GM21447 (cell line): Measurements from ENCODE around the gene ADGRL3.

Experiments
- ATAC-seq: cut with Tn5 transposase; IDR thresholded peaks from one replicate; pipeline ENCODE4 v1.9.1; 2021; ENCODE audit not compliant: unreplicated experiment

Gene ADGRL3

GRCh38 chr4:62030958-62031357, 830.8 kb downstream of the ADGRL3 start:
- no peak for ATAC-seq

GRCh38 chr4:62037571-62037970, 837.4 kb downstream of the ADGRL3 start:
- no peak for ATAC-seq

- no peak for ATAC-seq
Measured at GRCh38 chr4:62051332-62051731, 851.2 kb downstream of the ADGRL3 start.

GRCh38 chr4:62053974-62054373, 853.8 kb downstream of the ADGRL3 start:
- ATAC-seq, result no peak

- ATAC-seq, result no peak
Measured at GRCh38 chr4:62057031-62057430, 856.9 kb downstream of the ADGRL3 start.

- no peak for ATAC-seq
Measured at GRCh38 chr4:62058571-62058970, 858.4 kb downstream of the ADGRL3 start.

- no peak for ATAC-seq
Measured at GRCh38 chr4:62070291-62070852, 870.2 kb downstream of the ADGRL3 start.

- ATAC-seq, result no peak
Measured at GRCh38 chr4:62075089-62075488, 875.0 kb downstream of the ADGRL3 start.

GRCh38 chr4:62075521-62075920, 875.4 kb downstream of the ADGRL3 start:
- ATAC-seq, result no peak

- ATAC-seq, result no peak
Measured at GRCh38 chr4:62077406-62077805, 877.3 kb downstream of the ADGRL3 start.

- ATAC-seq, result no peak
Measured at GRCh38 chr4:62080431-62080830, 880.3 kb downstream of the ADGRL3 start.

- no peak for ATAC-seq
Measured at GRCh38 chr4:62087706-62088105, 887.6 kb downstream of the ADGRL3 start.

GRCh38 chr4:62093735-62094134, 893.6 kb downstream of the ADGRL3 start:
- ATAC-seq, result no peak

GRCh38 chr4:62096881-62097280, 896.8 kb downstream of the ADGRL3 start:
- ATAC-seq, result no peak

GRCh38 chr4:62115216-62115615, 915.1 kb downstream of the ADGRL3 start:
- ATAC-seq, result no peak

- ATAC-seq, result no peak
Measured at GRCh38 chr4:62117886-62118285, 917.8 kb downstream of the ADGRL3 start.

- ATAC-seq, result no peak
Measured at GRCh38 chr4:62118558-62118957, 918.4 kb downstream of the ADGRL3 start.

GRCh38 chr4:62119195-62119594, 919.1 kb downstream of the ADGRL3 start:
- ATAC-seq, result no peak

- ATAC-seq, result no peak
Measured at GRCh38 chr4:62126064-62126732, 926.1 kb downstream of the ADGRL3 start.
